ENCODE results near the gene SLC49A4. TPM values are rescaled to one million over a fixed set of nuclear protein-coding genes. Genes with fewer than 3 reads are reported as not detected.

SLC49A4 gene
- total RNA-seq, 4 donors from 2014 or later, result 14.2 to 27.3 (median 20.9) TPM

GRCh38 chr3:122835590-122835989, 40.7 kb downstream of the SLC49A4 start:
- H3K9me3 ChIP-seq, result no peaks in the 10 kb centered on the region
- TF ChIP-seq EP300 (IDR thresholded peaks at IDR 0.05) (no peak), POLR2A (IDR thresholded peaks at IDR 0.05) (no peak), CTCF (IDR thresholded peaks at IDR 0.05) (no peak)
- H3K4me3 ChIP-seq, result no peak overlapping the region
- 95% methylated on average over 2 of the region's 2 CpGs for WGBS, 2 donors
- no peak for DNase-seq (ENCODE audit: low spot score in 2 of 2)
- H3K27ac ChIP-seq, result no peak overlapping the region
- no peaks in the 10 kb centered on the region for H3K27me3 ChIP-seq
- H3K36me3 ChIP-seq, result peaks cover 0 to 35% (median 3%) of the 10 kb centered on the region in 3 donors
- H3K4me1 ChIP-seq, result no peaks in the 10 kb centered on the region

GRCh38 chr3:122843604-122844003, 48.7 kb downstream of the SLC49A4 start:
- Histone ChIP-seq H3K27ac (no peak overlapping the region), H3K36me3 (peaks cover 0 to 33% (median 7%) of the 10 kb centered on the region in 3 donors), H3K27me3 (no peaks in the 10 kb centered on the region), H3K4me1 (no peaks in the 10 kb centered on the region), H3K9me3 (no peaks in the 10 kb centered on the region), H3K4me3 (no peak overlapping the region)
- DNase-seq (ENCODE audit: low spot score in 2 of 2), result no peak
- TF ChIP-seq EP300 (IDR thresholded peaks at IDR 0.05), result no peak
- no peak for TF ChIP-seq CTCF (IDR thresholded peaks at IDR 0.05)
- no peak for TF ChIP-seq POLR2A (IDR thresholded peaks at IDR 0.05)
- WGBS, 2 donors, result 53 to 61% methylated on average over 3 of the region's 3 CpGs

- Histone ChIP-seq H3K9me3 (no peaks in the 10 kb centered on the region), H3K4me1 (no peaks in the 10 kb centered on the region), H3K27ac (peak overlapping the region in 1 of 4 donors; percentile 61), H3K27me3 (no peaks in the 10 kb centered on the region), H3K4me3 (no peak overlapping the region), H3K36me3 (peaks cover 0 to 32% (median 0%) of the 10 kb centered on the region in 3 donors)
- no peak for TF ChIP-seq EP300 (IDR thresholded peaks at IDR 0.05)
- DNase-seq (ENCODE audit: low spot score in 2 of 2), result no peak
- 12 to 39% methylated on average over 1 of the region's 1 CpG for WGBS, 2 donors
These were observed 62.1 kb downstream of the SLC49A4 start for GRCh38 chr3:122857019-122857418.

GRCh38 chr3:122858373-122858772, 63.5 kb downstream of the SLC49A4 start:
- no peak overlapping the region for H3K4me3 ChIP-seq
- H3K4me1 ChIP-seq, result no peaks in the 10 kb centered on the region
- no peaks in the 10 kb centered on the region for H3K27me3 ChIP-seq
- H3K9me3 ChIP-seq, result no peaks in the 10 kb centered on the region
- WGBS, 2 donors, result 77 to 89% methylated on average over 1 of the region's 1 CpG
- TF ChIP-seq CTCF (IDR thresholded peaks at IDR 0.05) (peak in 4 of 5 experiments; percentile 24 to 39 (median 38)), POLR2A (IDR thresholded peaks at IDR 0.05) (no peak)
- no peak overlapping the region for H3K27ac ChIP-seq
- no peak for DNase-seq (ENCODE audit: low spot score in 2 of 2)
- H3K36me3 ChIP-seq, result peaks cover 0 to 21% (median 0%) of the 10 kb centered on the region in 3 donors

- Histone ChIP-seq H3K4me1 (no peaks in the 10 kb centered on the region), H3K4me3 (no peak overlapping the region), H3K27me3 (no peaks in the 10 kb centered on the region), H3K36me3 (peaks cover 0 to 21% (median 0%) of the 10 kb centered on the region in 3 donors), H3K9me3 (no peaks in the 10 kb centered on the region), H3K27ac (no peak overlapping the region)
- no peak for TF ChIP-seq POLR2A (IDR thresholded peaks at IDR 0.05)
- TF ChIP-seq CTCF (IDR thresholded peaks at IDR 0.05), result no peak
- no peak for TF ChIP-seq EP300 (IDR thresholded peaks at IDR 0.05)
- DNase-seq (ENCODE audit: low spot score in 2 of 2), result no peak
- WGBS, 2 donors, result 88 to 92% methylated on average over 5 of the region's 5 CpGs
These were observed 64.3 kb downstream of the SLC49A4 start for GRCh38 chr3:122859021-122859805.

All from tibial nerve (tissue), 4 donors.